ENCODE results near the gene LEMD1.

LEMD1 gene, protein sequence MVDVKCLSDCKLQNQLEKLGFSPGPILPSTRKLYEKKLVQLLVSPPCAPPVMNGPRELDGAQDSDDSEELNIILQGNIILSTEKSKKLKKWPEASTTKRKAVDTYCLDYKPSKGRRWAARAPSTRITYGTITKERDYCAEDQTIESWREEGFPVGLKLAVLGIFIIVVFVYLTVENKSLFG

DNA sequence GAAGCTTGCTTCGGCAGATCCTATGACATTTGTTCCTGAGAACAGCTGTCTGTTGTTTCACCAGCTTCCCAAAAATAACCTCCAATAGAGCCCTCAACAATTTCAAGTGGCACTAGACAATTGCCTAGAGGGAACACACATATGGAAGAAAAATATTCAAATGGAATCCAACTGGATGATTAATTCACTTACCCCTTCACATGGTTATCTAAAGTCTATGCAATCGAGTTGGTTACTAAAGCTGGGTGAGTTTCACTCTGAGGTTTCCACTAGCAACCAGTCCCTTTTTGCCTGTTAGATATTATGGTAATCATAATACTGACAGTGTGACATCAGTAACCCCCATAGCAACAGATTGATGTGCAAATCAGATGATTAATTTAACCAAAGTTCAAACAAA, at the start of gene LEMD1:
Gene LEMD1 (minus strand): TSS at position 259 of the 400 bp plus-strand sequence. CDS start 1,520 bp downstream, outside the sequence.
- DNase-seq (ENCODE audit: low spot score) = no peak

DNA sequence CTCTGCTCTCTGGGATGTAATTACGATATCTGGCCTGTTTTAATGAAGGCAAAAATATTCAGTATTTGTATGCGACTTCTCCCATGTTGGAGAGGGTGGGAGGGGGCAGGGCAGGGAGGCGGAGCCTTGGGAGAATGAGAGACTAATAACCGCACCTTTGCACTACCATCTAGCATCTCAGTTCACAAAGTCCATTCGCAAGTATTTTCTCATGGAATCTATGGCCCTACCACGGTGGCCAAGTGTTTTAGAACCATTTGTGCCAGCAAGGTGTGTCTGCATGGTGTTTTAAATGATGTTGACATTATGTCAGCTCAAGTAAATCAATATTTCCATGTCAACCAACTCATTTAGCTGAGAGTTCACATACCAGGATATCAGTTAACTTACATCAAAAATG, 48.3 kb upstream of the LEMD1 start:
- no peak for DNase-seq (ENCODE audit: low spot score)

DNA sequence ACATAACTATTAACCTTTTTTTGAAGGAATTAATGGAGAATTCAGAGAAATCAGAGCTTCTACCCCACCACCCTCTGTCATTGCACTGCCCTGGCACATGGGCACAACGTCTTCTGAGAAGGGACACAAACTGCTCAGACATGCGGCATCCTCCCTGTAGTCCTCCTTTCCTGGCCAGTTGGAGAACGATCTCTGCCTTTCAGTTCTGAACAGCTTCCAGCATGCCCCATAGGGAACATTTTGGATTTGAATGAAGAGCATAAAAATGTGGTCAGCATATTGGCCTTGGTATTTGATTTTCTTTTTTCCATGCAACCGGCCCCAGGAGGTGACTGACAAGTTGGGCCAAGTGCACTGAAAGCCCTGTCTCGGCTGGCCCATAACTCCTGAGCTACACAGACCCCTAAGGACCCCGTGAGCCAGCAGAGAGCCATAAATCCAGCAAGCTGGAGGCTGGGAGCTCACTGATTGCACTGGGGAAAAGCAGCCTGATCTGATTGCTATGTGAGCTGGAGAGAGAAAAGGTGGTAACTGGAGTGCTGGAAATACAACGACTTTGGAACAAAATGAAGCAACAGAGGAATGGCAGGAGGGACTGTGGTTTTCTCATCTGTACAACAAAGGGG, 44.9 kb upstream of the LEMD1 start:
- no peak for DNase-seq (ENCODE audit: low spot score)

- DNase-seq (ENCODE audit: low spot score) = no peak
Observed at GRCh38 chr1:205465392-205465791, 43.5 kb upstream of the LEMD1 start.

DNA sequence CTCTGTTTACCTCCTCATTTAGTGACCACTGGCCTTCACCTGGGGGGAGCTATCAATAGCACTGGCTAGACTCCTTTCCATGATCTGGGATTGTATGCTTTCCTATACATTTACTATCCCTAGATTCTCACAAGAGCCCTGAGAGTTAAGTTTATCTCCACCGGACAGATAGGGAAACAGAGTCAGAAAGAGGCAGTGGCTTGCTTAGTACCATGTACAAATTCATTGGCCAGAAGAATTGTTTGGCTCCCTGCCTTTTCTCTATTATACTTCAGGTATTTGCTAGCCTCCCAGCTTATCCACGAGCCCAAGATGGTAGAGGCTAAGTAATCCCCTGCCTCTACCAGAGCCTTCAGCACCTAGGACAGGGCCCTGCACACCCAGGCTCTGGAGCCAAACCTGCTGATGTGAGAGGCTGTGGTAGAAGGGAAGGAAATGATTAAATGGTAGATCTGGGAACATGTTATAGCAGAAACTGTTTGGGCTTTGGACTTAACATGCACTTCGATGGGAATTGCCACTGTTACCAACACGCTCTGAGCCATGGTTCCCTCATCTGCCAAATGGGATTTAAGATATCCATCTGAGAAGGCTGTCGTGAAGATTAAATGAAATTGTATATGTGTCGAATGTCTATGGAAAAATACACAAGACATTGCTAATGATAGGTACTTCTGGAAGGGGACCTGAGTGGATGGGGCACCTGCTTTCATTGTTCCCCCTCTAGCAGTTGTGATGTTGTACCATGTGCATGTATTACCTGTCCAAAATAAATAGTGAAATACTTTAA, 37.1 kb upstream of the LEMD1 start:
- peak; percentile 78 for DNase-seq (ENCODE audit: low spot score)

DNA sequence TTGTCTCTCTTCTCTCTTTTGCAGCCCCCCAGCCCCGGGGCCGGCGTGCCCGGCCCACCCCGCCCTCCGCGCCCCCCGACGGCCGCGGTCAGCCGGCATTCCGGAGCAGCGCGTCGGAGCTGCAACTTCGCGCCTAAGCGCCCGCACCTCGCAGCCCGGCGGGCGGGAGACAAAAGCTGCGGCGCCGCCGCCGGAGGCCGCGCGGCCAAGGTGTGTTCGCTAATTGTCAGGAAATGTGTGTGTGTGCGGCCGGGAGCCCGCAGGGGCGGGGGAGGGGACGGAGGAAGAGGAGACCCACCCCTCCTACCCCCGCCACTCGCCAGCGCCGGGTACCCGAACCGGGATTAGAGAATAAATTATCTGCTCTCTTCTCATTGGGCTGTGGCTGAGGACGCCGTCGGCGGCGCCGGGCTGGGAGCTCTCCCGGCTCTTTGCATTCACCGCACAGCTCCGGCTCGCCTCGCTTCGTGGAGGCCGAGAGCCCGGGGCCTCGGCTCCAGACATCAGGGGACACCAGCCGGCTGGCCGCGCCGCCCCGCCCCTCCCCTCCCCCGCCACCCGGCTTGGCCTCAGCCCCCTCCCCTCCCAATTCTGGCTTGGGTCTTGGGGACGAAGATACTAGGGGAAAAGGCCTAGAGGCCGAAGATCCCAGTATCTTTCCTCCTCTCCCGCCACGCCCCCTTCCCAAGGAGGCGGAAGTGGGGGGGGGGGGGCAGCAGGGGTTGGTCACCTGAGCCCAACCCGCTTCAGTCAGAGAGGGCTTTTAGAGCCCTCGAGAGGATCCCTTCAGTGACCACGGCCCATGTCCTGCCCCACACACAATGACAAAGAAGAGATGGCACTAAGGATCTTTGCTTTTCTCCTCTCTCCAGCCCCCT, 35.3 kb upstream of the LEMD1 start:
- no peak for DNase-seq (ENCODE audit: low spot score)

GRCh38 chr1:205456383-205456867, 34.6 kb upstream of the LEMD1 start:
- DNase-seq (ENCODE audit: low spot score) = no peak

- no peak for DNase-seq (ENCODE audit: low spot score)
Observed at GRCh38 chr1:205455581-205456382, 33.9 kb upstream of the LEMD1 start, which contains the start of gene BLACAT1. TSS of gene BLACAT1 (minus strand) at chr1:205456045.

GRCh38 chr1:205454903-205455335, 33.1 kb upstream of the LEMD1 start:
- DNase-seq (ENCODE audit: low spot score) = no peak

GRCh38 chr1:205453466-205453865, 31.6 kb upstream of the LEMD1 start:
- no peak for DNase-seq (ENCODE audit: low spot score)

DNA sequence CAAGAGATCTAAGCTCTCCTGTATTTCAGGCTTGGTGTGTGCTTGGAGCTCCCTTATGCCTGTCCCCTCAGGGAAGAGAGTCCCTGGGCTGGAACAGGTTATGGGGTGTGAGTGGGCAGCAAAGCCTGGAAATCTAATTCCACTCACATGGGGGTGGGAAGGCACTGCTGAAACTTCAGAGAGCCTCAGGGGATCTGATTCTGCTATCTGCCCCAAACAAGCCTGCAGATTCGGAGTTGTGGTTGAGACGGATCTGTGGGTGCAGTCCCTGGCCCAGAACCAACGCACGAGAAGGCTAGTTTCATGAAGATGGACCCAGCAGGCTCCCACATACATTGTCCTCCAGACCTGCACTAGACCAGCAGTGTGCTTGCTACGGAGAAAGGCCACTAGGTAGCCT, 31.1 kb upstream of the LEMD1 start:
- DNase-seq (ENCODE audit: low spot score) = no peak

- DNase-seq (ENCODE audit: low spot score) = no peak
Observed at GRCh38 chr1:205452364-205452763, 30.5 kb upstream of the LEMD1 start.

DNA sequence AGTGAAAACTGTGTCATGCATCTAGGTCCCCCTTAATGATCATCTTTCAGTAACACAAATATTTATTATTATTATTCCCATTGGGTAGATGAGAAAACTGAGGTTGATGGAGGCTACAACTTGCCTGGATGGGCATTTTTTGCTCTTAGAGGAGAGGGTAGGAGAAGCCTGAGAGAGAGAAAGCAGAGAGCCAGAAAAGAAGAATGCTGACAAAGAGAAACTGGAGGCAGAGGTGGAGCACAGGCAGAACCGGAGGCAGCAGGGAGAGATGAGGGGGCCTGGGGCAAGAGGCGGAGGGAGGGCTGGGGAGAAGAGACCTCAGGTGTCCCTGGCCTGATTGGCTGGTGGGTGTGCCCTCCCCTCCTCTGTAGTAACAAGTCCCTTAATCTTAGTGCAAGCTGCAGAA, 29.9 kb upstream of the LEMD1 start:
- DNase-seq (ENCODE audit: low spot score) = no peak

GRCh38 chr1:205451202-205451601, 29.3 kb upstream of the LEMD1 start:
- DNase-seq (ENCODE audit: low spot score) = no peak

DNA sequence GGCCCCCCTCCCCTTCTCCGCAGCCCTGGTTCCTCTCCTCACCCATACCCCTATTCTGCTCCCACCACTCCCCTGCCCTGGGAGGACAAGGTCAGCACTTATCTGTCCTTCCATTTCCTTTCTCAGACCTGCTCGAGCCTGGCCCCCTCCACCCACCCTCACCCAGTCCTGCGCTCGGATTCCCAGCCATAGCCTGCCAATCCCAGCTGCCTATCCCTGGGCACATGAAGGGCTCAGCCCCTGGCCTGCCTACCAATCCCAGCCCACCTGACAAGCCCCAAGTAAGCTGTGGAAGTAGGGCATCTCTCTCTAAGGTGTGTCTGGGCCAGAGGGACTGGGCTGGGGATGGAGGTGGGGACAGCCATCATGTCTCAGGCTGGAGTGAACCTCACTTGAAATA, 28.6 kb upstream of the LEMD1 start:
- DNase-seq (ENCODE audit: low spot score) = no peak

DNA sequence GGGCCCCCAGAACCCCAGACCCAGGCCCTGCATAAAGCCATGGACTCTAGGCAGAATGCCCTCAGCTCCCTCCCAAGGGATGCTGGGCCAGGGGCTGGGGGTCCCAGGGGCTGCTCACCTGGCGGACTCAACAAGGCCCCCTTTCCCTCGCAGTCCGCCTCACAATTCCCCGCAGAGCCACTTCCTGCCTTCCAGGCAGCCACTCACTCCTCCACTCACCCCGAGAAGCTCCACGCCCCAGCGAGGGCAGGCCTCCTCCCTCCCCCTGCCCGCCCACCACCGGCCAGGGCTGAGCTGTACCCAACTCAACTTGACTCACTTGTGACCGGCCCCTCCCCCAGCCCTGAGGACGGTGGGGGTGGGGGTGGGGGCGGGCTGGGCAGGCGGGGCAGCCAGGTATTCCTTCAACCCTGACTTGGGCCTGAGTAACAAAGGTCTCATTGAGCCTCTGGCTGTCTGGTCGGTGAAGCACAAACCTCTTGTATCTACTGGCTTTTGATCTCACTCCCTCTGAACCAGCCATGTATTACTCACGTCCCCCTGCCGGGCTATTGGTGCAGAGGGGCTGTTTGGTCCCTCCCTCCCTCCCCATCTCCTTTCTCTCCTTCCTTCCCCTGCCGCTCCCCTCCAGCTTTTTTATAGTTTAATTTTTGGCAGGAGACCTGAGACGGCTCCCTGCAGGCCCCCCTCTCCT, 28.0 kb upstream of the LEMD1 start:
- peak; percentile 66 for DNase-seq (ENCODE audit: low spot score)

- DNase-seq (ENCODE audit: low spot score) = no peak
Observed at GRCh38 chr1:205449254-205449749, 27.4 kb upstream of the LEMD1 start.

GRCh38 chr1:205448540-205449253, 26.8 kb upstream of the LEMD1 start:
- DNase-seq (ENCODE audit: low spot score) = no peak

DNA sequence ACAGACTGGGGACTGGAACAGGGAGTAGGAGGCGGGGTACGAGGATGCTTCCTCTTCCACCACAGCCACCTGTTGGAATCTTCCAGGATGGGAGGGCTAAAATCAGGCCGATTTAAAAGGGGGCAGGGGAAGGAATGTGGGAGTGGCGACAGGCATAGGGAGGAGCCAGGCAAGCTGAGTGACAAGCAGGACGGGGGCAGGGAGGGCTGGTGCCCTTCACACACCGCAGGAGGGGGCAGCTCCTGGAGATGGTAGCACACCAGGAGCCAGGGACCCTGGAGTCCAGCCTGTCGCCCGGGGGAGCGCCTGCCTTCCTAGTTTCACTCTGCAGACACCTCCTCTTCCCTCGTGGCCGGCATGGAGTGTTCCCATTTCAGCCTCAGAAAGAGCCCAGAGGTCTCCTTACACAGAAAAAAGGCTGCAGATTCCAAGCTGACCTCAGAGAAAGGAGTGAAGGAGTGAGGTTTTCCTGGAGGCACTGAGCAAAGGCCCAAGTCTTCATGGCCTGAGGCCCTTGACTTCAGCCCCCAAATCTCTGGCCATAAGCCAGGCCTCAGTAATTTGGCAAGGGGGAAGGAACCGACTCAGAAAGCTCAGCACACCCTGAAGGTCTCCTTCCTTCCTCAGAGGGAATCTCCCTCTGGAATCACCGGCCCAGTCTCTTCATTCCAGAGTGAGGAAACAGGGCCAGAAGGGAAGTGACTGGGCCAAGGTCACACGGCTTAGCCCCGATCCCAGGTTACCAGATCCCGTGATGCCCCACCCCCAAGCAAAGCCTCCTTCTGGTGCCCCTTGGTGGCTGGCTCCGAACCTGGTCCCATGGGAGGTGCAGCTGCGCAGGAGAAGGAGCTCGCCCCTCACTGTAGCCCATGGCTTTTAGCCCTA, 25.8 kb upstream of the LEMD1 start:
- DNase-seq (ENCODE audit: low spot score) = no peak
